Mesothelial cell of epicardium (in vitro differentiated cells): ENCODE data around the gene TMEM238L. TPM values are rescaled to one million over a fixed set of nuclear protein-coding genes. Genes with fewer than 3 reads are reported as not detected.

Source experiments
- DNase-seq, 2 experiments: peaks; one replicate each; pipeline ENCODE4 v3.0.0; 2021; ENCODE audit warnings: low spot score in 2 of 2; ENCODE audit not compliant: unreplicated experiment in 2 of 2
- H3K27ac Mint-ChIP-seq: 2 replicates; pipeline ENCODE4 v1.8.0; 2021; ENCODE audit warnings: mixed read lengths
- H3K27me3 Mint-ChIP-seq: 2 replicates; pipeline ENCODE4 v1.8.0; 2021; ENCODE audit warnings: low read depth, mixed read lengths
- H3K36me3 Mint-ChIP-seq: 2 replicates; pipeline ENCODE4 v1.8.0; 2021; ENCODE audit warnings: mixed read lengths
- H3K4me1 Mint-ChIP-seq: 2 replicates; pipeline ENCODE4 v1.8.0; 2021; ENCODE audit warnings: mixed read lengths
- H3K4me3 Mint-ChIP-seq: 2 replicates; pipeline ENCODE4 v1.8.0; 2021; ENCODE audit warnings: mild to moderate bottlenecking, moderate library complexity, mixed read lengths
- H3K9me3 Mint-ChIP-seq: 2 replicates; pipeline ENCODE4 v1.8.0; 2021; ENCODE audit warnings: mixed read lengths
- total RNA-seq: library from RNA; stranded (reverse); gene quantifications from 3 replicates; pipeline ENCODE4 v1.2.1, GENCODE V29; 2021
- TF ChIP-seq, protein P1 (sequence below): fragments of 200-600 bp; sonication (generic); IDR thresholded peaks from one replicate; pipeline ENCODE4 v1.5.0; 2021; ENCODE audit warnings: antibody characterized with exemption; ENCODE audit not compliant: unreplicated experiment

Gene TMEM238L
- total RNA-seq, 1 donor from 2014 or later: not detected

DNA sequence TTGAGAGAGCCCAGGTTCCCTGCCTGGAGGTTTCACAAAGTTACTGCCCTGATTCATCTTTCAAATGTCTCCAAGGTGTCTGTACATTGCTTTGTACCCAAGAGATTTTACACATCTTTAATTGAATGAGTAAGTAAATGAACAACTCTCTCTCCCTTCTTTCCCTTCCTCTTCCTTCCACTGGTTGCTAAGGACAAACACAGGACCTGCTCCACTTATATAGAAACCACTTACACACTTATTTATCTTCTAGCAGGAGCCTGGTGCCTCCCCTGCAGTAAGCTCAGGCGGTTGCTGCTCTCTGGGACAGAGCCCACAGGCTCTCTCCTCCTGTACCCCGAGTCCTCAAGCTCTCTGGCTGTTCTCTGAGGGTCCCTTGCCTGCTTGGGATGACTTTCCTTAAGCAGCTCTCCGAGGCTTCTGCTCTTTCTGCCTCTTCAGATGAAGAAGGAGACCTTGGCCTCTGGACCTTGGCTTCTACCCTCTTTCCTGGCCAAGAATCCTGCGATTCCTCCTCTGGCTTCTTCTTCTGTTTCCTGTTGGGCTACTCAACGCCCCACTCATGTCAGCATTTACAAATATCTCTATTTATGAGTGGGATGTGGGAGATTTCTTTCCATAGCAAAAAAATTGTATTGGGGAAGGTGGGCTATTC lies 24.1 kb upstream of the TMEM238L start:
- Mint-ChIP-seq H3K27ac (no peak overlapping the region), H3K36me3 (no peaks in the 10 kb centered on the region), H3K27me3 (peaks cover 23% of the 10 kb centered on the region), H3K4me3 (no peak overlapping the region), H3K4me1 (no peaks in the 10 kb centered on the region), H3K9me3 (no peaks in the 10 kb centered on the region)
- TF ChIP-seq, protein P1, sequence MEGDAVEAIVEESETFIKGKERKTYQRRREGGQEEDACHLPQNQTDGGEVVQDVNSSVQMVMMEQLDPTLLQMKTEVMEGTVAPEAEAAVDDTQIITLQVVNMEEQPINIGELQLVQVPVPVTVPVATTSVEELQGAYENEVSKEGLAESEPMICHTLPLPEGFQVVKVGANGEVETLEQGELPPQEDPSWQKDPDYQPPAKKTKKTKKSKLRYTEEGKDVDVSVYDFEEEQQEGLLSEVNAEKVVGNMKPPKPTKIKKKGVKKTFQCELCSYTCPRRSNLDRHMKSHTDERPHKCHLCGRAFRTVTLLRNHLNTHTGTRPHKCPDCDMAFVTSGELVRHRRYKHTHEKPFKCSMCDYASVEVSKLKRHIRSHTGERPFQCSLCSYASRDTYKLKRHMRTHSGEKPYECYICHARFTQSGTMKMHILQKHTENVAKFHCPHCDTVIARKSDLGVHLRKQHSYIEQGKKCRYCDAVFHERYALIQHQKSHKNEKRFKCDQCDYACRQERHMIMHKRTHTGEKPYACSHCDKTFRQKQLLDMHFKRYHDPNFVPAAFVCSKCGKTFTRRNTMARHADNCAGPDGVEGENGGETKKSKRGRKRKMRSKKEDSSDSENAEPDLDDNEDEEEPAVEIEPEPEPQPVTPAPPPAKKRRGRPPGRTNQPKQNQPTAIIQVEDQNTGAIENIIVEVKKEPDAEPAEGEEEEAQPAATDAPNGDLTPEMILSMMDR: no peak
- DNase-seq: no peak

DNA sequence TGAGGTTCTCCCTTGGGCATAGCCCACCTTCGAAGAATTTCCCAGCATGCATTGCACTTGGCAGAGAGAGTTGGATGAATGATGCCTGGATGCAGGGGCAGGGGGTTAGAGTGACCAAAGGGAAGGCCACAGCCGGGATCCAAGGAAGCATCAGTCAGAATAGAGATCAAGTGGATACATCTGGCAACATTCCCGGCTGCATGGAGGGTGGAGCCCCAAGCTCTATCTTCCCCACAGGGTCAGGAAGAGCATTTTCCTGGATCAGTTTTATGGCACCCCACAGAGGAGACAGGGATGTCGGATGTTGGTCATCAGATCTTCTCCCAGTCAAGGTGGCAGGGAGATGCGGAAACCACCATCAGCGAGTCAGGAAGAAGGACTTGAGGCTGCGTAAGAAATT lies 21.0 kb upstream of the TMEM238L start:
- TF ChIP-seq, protein P1: no peak
- no peak overlapping the region for H3K27ac Mint-ChIP-seq
- no peaks in the 10 kb centered on the region for H3K9me3 Mint-ChIP-seq
- H3K4me3 Mint-ChIP-seq: no peak overlapping the region
- H3K36me3 Mint-ChIP-seq: no peaks in the 10 kb centered on the region
- H3K27me3 Mint-ChIP-seq: peaks cover 35% of the 10 kb centered on the region
- DNase-seq: no peak
- H3K4me1 Mint-ChIP-seq: peaks cover 4% of the 10 kb centered on the region

DNA sequence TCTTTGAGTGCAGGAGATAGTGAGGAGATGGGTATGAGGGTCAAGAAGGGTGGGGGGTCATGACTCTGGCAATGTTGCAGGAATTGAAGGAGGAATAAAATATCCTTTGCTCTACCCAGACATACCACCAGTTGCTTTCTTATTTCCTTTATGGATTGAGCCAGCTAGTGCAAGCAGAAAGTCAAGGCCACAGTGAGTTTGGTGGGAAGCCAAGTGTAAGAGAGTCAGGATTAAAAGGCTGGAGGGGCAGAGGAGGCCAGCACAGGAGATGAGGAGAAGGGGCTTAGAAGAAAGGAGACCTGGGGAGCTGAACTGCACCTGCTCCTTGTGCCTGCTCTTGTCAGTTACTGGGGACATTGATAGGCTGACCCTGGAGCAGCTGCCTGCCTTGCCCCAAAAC lies 17.9 kb upstream of the TMEM238L start:
- no peak for DNase-seq
- H3K36me3 Mint-ChIP-seq: no peaks in the 10 kb centered on the region
- peaks cover 4% of the 10 kb centered on the region for H3K4me1 Mint-ChIP-seq
- no peak overlapping the region for H3K4me3 Mint-ChIP-seq
- no peak overlapping the region for H3K27ac Mint-ChIP-seq
- H3K9me3 Mint-ChIP-seq: no peaks in the 10 kb centered on the region
- H3K27me3 Mint-ChIP-seq: peaks cover 44% of the 10 kb centered on the region
- TF ChIP-seq, protein P1: no peak

DNA sequence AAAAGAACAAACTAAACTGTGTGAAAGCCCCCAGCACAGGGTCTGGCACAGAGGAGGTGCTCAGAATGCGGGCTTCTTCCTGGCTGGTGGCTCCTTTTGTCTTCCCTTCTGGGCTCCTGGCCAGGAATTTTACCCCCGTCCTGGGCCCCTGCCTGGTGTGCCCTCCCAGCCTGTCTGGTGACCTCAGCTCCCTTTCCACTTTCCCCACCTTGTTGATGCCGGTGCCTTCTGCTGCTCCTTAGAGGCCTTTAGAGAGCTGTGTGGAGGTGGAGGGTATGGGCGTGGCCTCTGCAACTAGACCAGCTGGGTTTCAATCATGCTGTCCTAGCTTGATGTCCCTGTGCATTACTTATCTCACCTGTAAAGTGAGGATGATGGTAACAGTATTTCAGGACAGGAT lies 17.2 kb upstream of the TMEM238L start:
- TF ChIP-seq, protein P1: no peak
- DNase-seq: no peak
- H3K4me3 Mint-ChIP-seq: no peak overlapping the region
- H3K27ac Mint-ChIP-seq: no peak overlapping the region
- H3K9me3 Mint-ChIP-seq: no peaks in the 10 kb centered on the region
- H3K36me3 Mint-ChIP-seq: no peaks in the 10 kb centered on the region
- H3K4me1 Mint-ChIP-seq: peaks cover 4% of the 10 kb centered on the region
- peaks cover 41% of the 10 kb centered on the region for H3K27me3 Mint-ChIP-seq

DNA sequence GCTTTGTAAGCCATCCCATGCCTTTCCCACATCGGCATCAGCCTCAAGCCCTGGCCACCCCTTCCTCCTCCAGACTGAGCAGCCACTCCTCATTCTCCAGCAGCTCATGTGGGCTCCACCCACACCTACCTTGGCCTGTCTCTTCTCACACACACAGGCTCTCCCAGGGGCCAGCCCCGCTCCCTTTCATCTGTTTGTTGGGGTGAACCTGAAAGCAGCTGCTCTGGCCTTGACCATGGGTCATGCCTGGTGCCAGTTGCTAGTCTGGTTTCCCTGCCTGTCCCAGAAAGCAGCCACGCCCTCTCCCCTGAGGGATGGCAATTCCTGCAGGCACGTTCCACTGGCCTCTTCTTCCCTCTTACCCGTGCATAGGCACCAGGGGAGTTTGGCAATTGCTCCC lies 11.4 kb upstream of the TMEM238L start:
- no peak overlapping the region for H3K27ac Mint-ChIP-seq
- H3K9me3 Mint-ChIP-seq: no peaks in the 10 kb centered on the region
- H3K4me3 Mint-ChIP-seq: no peak overlapping the region
- H3K27me3 Mint-ChIP-seq: peaks cover 23% of the 10 kb centered on the region
- TF ChIP-seq, protein P1: no peak
- no peak for DNase-seq
- H3K4me1 Mint-ChIP-seq: peaks cover 2% of the 10 kb centered on the region
- no peaks in the 10 kb centered on the region for H3K36me3 Mint-ChIP-seq

DNA sequence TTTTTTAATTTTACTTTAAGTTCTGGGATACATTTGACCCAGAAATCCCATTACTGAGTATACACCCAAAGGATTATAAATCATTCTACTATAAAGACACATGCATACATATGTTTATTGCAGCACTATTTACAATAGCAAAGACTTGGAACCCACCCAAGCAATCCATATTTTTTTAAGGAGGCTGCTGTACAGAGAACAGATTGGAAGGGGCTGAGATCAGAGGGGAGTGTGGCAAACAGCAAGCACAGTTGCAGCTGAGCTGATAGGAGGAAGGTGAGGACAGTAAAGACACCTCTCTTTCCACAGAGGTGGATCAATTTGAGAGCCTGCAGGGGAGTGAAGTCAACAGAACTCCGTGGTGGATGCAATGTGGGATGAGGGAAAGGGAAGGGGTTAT lies 10.2 kb upstream of the TMEM238L start:
- TF ChIP-seq, protein P1: no peak
- no peak overlapping the region for H3K4me3 Mint-ChIP-seq
- peaks cover 2% of the 10 kb centered on the region for H3K4me1 Mint-ChIP-seq
- no peaks in the 10 kb centered on the region for H3K36me3 Mint-ChIP-seq
- DNase-seq: no peak
- no peaks in the 10 kb centered on the region for H3K9me3 Mint-ChIP-seq
- peaks cover 22% of the 10 kb centered on the region for H3K27me3 Mint-ChIP-seq
- H3K27ac Mint-ChIP-seq: no peak overlapping the region
